Stimulated activated memory B cell treated with anti-CD40 and anti-IgM and Interleukin-4, amounts not matched to agents 10 μg/mL and 1 μg/mL and 100 μg/mL, for 72 hours (primary cell): Measurements from ENCODE around the gene SZT2.
"Not testable (repeated sequence)": the region's sequence is repeated elsewhere in the genome, so short reads cannot be mapped to it uniquely, and the experiment has no call there.

Experiments used
- ATAC-seq: fragments of 150-1000 bp; cut with Tn5 transposase; 2 replicates; pipeline ENCODE4 v1.10.0; 2021
- H3K27ac Mint-ChIP-seq: one replicate; pipeline ENCODE4 v1.8.0; 2022; ENCODE audit warnings: mild to moderate bottlenecking, mixed read lengths
- H3K27me3 Mint-ChIP-seq: one replicate; pipeline ENCODE4 v1.8.0; 2022; ENCODE audit warnings: mixed read lengths
- H3K36me3 Mint-ChIP-seq: one replicate; pipeline ENCODE4 v1.8.0; 2022; ENCODE audit warnings: mixed read lengths
- H3K4me1 Mint-ChIP-seq: one replicate; pipeline ENCODE4 v1.8.0; 2022; ENCODE audit warnings: mixed read lengths
- H3K4me3 Mint-ChIP-seq: one replicate; pipeline ENCODE4 v1.8.0; 2022; ENCODE audit warnings: mild to moderate bottlenecking, moderate library complexity, mixed read lengths
- H3K9me3 Mint-ChIP-seq: one replicate; pipeline ENCODE4 v1.8.0; 2022; ENCODE audit warnings: mixed read lengths

Gene SZT2

DNA sequence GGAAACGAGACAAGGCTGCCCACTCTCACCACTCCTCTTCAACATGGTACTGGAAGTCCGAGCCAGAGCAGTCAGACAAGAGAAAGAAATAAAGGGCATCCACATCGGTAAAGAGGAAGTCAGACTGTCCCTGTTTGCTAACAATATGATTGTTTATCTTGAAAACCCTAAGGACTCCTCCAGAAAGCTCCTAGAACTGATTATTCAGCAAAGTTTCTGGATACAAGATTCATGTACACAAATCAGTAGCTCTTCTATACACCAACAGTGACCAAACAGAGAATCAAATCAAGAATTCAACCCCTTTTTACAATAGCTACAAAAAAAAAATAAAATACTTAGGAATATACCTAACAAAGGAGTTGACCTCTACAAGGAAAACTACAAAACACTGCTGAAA lies 68.7 kb downstream of the SZT2 start:
- not testable (repeated sequence) for H3K36me3 Mint-ChIP-seq, ATAC-seq, H3K27ac Mint-ChIP-seq, H3K4me3 Mint-ChIP-seq, H3K4me1 Mint-ChIP-seq, H3K9me3 Mint-ChIP-seq, H3K27me3 Mint-ChIP-seq

DNA sequence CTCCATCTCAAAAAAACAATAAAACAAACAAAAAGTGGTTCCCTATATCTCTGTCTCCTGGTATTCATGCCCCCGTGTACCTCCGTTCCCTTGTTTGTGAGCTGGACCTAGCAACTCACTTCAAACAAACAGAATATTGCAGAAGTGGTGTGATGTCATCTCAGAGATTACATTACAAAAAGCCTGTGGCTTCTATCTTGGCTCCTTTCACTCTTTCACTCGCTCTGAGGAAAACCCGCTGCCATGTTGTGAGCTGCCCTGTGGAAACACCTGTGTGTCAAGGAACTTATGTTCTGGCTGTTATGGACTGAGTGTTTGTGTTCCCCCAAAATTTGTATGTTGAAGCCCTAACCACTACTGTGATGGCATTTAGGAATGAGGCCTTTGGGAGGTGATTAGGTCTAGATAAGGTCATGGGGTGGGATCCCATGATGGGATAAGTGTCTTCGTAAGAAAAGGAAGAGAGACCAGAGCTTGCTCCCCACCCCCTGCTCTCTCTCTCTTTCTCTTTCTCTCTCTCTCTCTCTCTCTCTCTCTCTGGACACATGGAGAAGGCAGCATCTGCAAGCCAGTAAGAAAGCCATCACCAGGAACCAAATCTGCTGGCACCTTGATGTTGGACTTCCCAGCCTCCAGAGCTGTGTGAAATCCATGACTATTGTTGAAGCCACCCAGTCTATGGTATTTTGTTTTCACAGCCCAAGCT lies 71.4 kb downstream of the SZT2 start:
- Mint-ChIP-seq H3K27me3 (peaks cover 10% of the 10 kb centered on the region), H3K9me3 (no peaks in the 10 kb centered on the region)
- ATAC-seq: no peak

DNA sequence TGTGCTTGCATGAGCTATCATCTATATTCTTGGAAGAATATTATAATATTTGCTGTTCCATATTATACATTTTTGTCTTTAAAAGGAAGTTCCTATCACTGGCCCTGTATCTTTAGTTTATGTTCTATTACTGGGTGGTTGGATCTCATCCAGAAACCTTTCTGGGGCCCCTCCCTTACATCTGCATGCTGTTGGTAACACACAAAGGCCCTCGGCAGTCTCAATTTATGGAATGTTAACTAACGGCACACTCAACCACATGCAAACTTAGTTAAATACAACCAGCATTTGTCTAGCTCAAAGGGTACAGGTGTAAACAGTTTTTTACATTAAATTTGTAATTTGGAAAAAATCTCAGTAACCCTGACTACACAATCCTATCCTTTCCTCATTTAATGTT lies 73.8 kb downstream of the SZT2 start:
- Mint-ChIP-seq H3K4me3 (no peak overlapping the region), H3K27me3 (peaks cover 2% of the 10 kb centered on the region)

More for the DNA sequence above, 71.4 kb downstream of the SZT2 start:
- Mint-ChIP-seq H3K36me3 (no peaks in the 10 kb centered on the region), H3K27ac (no peak overlapping the region), H3K4me3 (no peak overlapping the region), H3K4me1 (no peaks in the 10 kb centered on the region)

DNA sequence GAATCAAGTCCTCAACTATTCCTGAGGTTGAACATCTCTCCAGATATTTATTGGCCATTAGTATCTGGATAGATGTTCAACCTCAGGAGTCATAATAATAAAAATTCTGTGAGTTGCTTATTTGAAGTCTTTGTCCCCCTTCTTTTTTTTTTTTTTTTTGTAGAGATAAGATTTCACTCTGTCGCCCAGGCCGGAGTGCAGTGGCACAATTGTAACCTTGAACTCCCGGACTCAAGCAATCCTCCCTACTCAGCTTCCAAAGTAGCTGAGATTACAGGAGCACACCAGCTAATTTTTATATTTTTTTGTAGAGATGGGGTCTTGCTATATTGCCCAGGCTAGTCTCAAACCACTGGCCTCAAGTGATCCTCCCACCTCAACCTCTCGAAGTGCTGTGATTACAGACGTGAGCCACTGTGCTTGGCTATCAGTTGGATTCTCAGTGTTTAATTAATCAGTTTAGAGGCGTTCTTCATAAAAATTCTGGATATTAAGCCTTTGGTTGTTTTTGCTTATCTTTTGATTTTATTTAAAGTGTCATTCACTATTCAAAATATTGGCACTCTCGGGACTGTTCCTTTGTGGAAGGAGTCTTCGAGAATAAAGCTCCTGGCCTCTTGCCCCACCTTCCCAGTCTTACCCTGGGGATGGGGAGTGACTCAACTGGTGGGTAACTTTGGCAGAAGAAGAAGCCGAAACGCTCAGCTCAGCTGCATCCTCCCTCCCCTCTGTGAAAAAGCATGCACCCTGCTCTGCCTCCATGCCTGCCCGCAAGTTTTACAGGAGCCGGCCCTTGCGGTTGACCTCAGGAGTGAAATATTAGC lies 75.2 kb downstream of the SZT2 start:
- Mint-ChIP-seq H3K27me3 (no peaks in the 10 kb centered on the region), H3K4me1 (no peaks in the 10 kb centered on the region), H3K27ac (no peak overlapping the region), H3K9me3 (no peaks in the 10 kb centered on the region), H3K36me3 (no peaks in the 10 kb centered on the region), H3K4me3 (no peak overlapping the region)
- no peak for ATAC-seq

More for the DNA sequence above, 73.8 kb downstream of the SZT2 start:
- no peaks in the 10 kb centered on the region for H3K4me1 Mint-ChIP-seq
- no peak for ATAC-seq
- no peaks in the 10 kb centered on the region for H3K9me3 Mint-ChIP-seq
- no peak overlapping the region for H3K27ac Mint-ChIP-seq
- H3K36me3 Mint-ChIP-seq: no peaks in the 10 kb centered on the region

DNA sequence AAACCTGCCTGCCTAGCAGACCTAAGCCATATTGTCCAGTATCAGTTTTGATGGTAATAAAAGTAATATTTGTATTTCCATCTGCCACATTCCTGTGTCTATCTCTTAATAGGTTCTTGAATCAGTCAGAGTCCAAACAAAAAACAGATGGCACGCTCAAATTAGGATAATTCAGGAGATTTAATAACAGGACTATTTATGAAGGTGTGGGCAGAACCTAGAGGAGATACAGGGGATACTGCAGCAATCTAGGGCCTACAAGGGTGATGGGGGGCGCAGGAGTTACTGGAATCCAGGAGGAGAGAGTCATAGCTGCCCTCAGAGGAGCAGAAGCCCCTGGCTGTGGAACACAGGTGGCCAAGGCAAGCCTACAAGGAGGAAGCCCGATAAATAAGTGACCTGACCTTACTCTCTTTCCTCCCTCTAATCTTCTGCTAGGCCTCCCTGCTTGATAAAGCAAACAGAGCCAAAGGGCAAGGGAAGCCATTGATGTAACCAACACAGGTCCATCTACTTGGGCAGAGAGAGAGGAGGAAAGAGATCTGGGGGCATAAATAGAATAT lies 75.9 kb downstream of the SZT2 start:
- H3K4me3 Mint-ChIP-seq: no peak overlapping the region
- H3K27me3 Mint-ChIP-seq: peaks cover under 1% of the 10 kb centered on the region
- H3K36me3 Mint-ChIP-seq: no peaks in the 10 kb centered on the region
- no peak for ATAC-seq
- H3K9me3 Mint-ChIP-seq: no peaks in the 10 kb centered on the region
- no peak overlapping the region for H3K27ac Mint-ChIP-seq
- no peaks in the 10 kb centered on the region for H3K4me1 Mint-ChIP-seq

DNA sequence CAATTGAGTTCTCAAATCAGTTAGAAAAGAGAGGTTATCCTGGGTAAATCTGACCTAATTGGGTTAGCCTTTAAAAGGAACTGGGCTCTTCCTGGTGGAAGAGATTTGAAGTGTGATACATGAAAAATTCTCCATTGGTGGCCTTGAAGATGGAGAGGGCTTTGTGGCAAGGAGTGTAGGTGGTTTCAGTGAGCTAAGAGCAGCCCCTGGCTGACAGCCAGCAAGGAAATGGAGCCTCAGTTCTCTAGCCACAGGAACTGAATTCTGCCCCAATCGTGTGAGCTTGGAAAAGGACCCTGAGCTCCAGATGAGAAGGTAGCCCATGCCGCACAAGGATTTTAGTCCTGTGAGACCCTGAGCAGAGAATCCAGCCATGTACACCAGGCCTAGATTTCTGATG lies 76.7 kb downstream of the SZT2 start:
- no peaks in the 10 kb centered on the region for H3K36me3 Mint-ChIP-seq
- no peak for ATAC-seq
- H3K4me1 Mint-ChIP-seq: no peaks in the 10 kb centered on the region
- no peak overlapping the region for H3K4me3 Mint-ChIP-seq
- no peak overlapping the region for H3K27ac Mint-ChIP-seq
- peaks cover 9% of the 10 kb centered on the region for H3K27me3 Mint-ChIP-seq
- no peaks in the 10 kb centered on the region for H3K9me3 Mint-ChIP-seq

DNA sequence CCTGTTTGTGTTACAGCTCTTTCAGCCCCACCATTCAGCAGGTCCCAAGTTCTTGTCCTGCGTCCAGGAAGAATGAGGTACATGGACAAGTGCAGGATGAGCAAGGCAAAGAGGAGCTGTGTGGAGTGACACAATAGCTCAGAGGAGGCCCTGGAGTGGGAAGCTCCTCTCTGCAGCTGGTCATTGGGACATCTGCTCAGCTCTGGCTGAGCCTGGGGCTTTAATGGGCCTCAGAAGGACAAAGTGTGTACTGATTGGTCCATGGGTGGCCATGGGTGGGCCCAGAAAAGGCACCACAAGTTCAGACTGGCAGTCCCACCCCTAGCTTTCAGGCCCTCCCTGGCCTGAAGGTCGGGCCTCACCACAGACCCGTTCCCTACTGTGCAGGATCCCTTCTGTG lies 78.7 kb downstream of the SZT2 start:
- no peaks in the 10 kb centered on the region for H3K9me3 Mint-ChIP-seq
- no peak for ATAC-seq
- no peak overlapping the region for H3K27ac Mint-ChIP-seq
- H3K4me1 Mint-ChIP-seq: no peaks in the 10 kb centered on the region
- H3K4me3 Mint-ChIP-seq: no peak overlapping the region
- H3K36me3 Mint-ChIP-seq: no peaks in the 10 kb centered on the region
- peaks cover 9% of the 10 kb centered on the region for H3K27me3 Mint-ChIP-seq

DNA sequence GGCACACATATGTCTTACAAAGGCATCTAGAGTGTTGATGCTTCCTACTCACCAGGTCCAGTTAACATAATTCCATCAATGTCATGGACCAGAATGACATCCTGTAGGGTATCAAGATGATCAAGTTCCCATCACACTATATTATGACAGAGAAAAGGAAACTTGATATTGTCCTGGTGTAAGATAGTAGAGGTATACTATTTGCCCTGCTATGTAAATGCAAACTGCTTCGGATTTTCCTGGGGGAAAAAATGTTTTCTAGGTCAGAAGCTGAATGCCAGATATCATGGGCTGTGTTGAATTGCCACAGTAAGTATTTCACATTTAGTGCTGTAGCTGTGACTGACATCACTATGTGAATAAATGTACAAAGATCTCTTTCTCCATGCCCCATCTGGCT lies 80.2 kb downstream of the SZT2 start:
- no peaks in the 10 kb centered on the region for H3K36me3 Mint-ChIP-seq
- ATAC-seq: no peak
- peaks cover 9% of the 10 kb centered on the region for H3K27me3 Mint-ChIP-seq
- no peaks in the 10 kb centered on the region for H3K4me1 Mint-ChIP-seq
- no peak overlapping the region for H3K4me3 Mint-ChIP-seq
- no peaks in the 10 kb centered on the region for H3K9me3 Mint-ChIP-seq
- no peak overlapping the region for H3K27ac Mint-ChIP-seq

DNA sequence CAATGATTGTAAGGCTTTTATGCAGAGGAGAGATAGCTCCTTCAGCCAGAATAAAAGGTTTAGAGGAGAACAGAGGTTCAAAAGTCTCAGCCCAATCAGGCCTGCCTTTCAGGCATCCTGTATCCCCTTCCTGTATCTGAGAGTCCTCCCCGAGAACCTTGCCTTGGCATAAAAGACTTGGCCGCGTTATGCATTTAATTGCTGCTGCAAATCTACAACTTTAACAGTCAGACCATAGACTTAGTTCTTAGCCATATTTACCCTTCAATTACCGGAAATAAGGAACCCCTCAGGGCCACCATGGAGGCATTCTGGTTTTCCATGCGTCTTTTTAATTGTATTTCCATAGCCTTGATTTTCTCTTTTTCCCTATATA lies 82.4 kb downstream of the SZT2 start:
- H3K27me3 Mint-ChIP-seq: peaks cover 10% of the 10 kb centered on the region
- H3K27ac Mint-ChIP-seq: no peak overlapping the region
- no peaks in the 10 kb centered on the region for H3K36me3 Mint-ChIP-seq
- H3K9me3 Mint-ChIP-seq: no peaks in the 10 kb centered on the region
- no peaks in the 10 kb centered on the region for H3K4me1 Mint-ChIP-seq
- no peak overlapping the region for H3K4me3 Mint-ChIP-seq
- no peak for ATAC-seq

DNA sequence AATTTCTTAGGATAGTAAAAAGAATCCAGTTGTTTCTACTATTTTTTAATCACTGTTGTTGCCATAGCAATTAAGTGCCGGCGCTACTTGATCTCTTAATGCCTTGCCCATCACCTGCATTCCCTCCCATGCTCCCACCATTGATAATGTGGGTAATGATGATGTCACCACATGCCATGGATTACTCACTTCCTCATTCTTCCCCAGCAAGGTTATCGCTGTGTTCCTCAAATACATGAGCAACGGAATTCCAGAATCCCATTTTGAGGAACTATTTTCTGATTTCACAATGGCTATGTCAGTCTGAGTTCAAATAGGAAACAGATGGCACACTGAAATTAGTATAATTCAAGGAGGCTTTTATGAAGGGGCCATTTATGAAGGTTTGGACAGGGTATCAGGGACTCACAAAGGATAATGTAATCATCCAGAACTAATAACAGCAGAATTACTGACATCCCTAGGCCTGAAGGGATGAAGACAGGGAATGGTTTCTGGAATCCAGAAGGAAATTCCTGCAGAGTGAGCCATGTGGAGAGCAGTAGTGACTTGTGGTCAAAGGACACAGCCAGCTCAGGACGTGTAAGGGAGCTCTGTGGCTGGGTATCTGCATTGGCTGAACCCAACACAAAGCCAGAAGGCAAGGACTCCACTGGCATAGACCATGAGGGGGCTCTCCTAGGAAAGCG lies 82.9 kb downstream of the SZT2 start:
- H3K9me3 Mint-ChIP-seq, H3K4me1 Mint-ChIP-seq, H3K36me3 Mint-ChIP-seq, H3K4me3 Mint-ChIP-seq, H3K27ac Mint-ChIP-seq, ATAC-seq: not testable (repeated sequence)
- H3K27me3 Mint-ChIP-seq: peaks cover 15% of the 10 kb centered on the region

DNA sequence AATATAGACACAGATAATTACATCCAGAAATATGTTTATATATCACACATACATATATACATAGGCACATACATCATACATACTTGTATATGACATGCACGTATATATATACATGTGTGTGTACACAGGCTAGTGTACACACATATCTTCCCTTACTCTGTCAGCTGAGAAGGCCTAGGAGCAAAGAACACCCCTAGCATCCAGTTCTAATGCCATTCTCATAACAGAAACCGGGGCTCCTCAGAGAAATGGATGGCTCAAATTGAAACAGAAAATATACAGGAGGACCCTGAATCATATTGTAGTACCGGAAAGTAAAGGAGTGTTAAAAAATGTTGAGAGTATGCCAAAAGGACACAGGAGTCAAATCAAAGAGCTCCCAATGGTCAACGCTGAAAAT lies 83.8 kb downstream of the SZT2 start:
- Mint-ChIP-seq H3K36me3 (no peaks in the 10 kb centered on the region), H3K27me3 (peaks cover 19% of the 10 kb centered on the region), H3K9me3 (no peaks in the 10 kb centered on the region), H3K27ac (no peak overlapping the region), H3K4me3 (no peak overlapping the region), H3K4me1 (no peaks in the 10 kb centered on the region)
- ATAC-seq: no peak

DNA sequence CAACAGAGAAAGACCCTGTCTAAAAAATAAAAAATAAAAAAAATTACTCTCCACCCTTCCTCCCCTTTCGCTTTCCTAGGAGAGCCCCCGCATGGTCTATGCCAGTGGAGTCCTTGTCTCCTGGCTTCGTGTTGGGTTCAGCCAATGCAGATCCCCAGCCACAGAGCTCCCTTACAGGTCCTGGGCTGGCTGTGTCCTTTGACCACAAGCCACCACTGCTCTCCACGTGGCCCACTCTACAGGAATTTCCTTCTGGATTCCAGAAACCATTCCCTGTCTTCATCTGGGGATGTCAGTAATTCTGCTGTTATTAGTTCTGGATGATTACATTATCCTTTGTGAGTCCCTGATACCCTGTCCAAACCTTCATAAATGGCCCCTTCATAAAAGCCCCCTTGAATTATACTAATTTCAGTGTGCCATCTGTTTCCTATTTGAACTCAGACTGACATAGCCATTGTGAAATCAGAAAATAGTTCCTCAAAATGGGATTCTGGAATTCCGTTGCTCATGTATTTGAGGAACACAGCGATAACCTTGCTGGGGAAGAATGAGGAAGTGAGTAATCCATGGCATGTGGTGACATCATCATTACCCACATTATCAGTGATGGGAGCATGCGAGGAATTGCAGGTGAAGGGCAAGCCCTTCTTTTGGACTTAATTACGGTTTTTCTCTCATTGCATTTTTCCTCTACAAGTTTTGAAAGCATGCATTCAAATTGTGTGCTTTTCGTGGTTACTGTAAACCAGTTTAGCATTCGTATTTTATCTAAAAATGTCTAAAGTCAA lies 86.1 kb downstream of the SZT2 start:
- H3K27ac Mint-ChIP-seq, ATAC-seq, H3K4me1 Mint-ChIP-seq, H3K9me3 Mint-ChIP-seq, H3K36me3 Mint-ChIP-seq, H3K4me3 Mint-ChIP-seq: not testable (repeated sequence)
- H3K27me3 Mint-ChIP-seq: peaks cover 29% of the 10 kb centered on the region

DNA sequence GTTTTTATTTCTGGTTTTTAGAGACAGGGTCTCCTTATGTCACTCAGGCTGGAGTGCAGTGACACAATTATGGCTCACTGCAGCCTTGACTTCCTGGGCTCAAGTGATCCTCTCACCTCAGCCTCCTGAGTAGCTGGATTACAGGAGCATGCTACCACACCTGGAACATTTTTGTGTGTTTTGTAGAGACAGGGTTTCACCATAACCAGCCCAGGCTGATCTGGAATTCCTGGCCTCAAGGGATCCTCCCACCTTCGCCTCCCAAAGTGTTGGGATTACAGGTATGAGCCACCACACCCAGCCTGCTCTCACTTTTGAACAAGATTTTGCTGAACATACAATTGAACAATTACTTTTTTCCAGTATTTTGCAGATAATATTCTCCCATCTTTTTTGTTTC lies 88.0 kb downstream of the SZT2 start:
- Mint-ChIP-seq H3K4me1 (no peaks in the 10 kb centered on the region), H3K27me3 (peaks cover 22% of the 10 kb centered on the region), H3K9me3 (no peaks in the 10 kb centered on the region), H3K27ac (no peak overlapping the region), H3K4me3 (no peak overlapping the region), H3K36me3 (no peaks in the 10 kb centered on the region)
- no peak for ATAC-seq

DNA sequence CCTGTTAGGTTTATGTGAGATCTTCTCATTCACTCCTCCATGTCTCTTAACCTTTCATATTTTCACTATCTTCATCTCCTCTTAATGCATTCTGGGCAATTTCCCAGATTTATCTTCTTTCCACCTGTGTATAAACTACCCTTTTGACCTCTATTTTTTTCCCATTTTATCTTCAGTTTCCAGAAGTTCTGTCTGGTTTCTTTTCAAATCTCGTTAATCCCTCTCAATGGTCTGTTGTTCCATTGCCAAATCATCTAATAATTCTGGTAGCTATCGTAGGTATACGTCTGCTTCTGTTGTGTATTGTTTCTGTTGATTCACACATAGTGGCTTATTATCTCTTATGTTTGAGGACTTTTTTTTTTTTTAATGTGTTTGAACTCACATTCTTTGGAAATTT lies 89.7 kb downstream of the SZT2 start:
- Mint-ChIP-seq H3K27ac (no peak overlapping the region), H3K36me3 (no peaks in the 10 kb centered on the region), H3K27me3 (peaks cover 29% of the 10 kb centered on the region), H3K4me3 (no peak overlapping the region), H3K4me1 (no peaks in the 10 kb centered on the region), H3K9me3 (peaks cover 3% of the 10 kb centered on the region)
- ATAC-seq: no peak

DNA sequence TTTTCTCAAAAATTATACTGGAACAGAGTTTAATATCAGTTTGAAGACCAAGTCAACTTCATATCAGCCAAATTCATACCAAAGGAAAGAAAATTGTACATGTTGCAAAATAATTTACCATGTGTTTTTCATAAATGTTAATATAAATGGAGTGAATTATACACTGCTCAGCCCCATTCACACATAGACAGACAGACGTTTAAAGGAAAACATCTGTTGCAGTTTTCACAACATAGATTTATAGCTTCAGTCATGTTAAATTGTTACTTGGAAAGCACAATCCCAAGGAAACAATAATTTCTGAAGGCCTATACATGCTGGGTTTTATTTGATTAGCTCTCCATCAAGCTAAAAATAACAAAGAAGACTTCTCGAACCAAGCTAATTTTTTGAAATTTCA lies 91.8 kb downstream of the SZT2 start:
- Mint-ChIP-seq H3K27ac (no peak overlapping the region), H3K27me3 (peaks cover 31% of the 10 kb centered on the region), H3K36me3 (no peaks in the 10 kb centered on the region), H3K9me3 (peaks cover 6% of the 10 kb centered on the region), H3K4me1 (no peaks in the 10 kb centered on the region), H3K4me3 (no peak overlapping the region)
- ATAC-seq: no peak
